Adrenal gland (tissue), 5 donors: Measurements from ENCODE around the gene STAT6.

Source experiments
- CTCF ChIP-seq, 6 experiments: fragments of 450-650 bp in 4 of 6; fragments of 200-600 bp in 2 of 6; sonication (generic) in 1 of 6; IDR thresholded peaks; 1 replicate in 5 of 6; 2 replicates in 1 of 6; pipeline versions ENCODE4 v1.5.1 to v1.8.0; 2016 to 2021; ENCODE audit warnings: antibody characterized with exemption in 6 of 6, mild to moderate bottlenecking in 2 of 6, moderate library complexity in 1 of 6
- POLR2A ChIP-seq, 2 donors: fragments of 450-650 bp; IDR thresholded peaks; one replicate each; pipeline ENCODE4 v1.6.1; 2017; ENCODE audit warnings: antibody characterized with exemption in 2 of 2, mild to moderate bottlenecking in 2 of 2, moderate library complexity in 1 of 2
- donor health status: DM: no; HTN: no; CAD: no.

- TF ChIP-seq CTCF (IDR thresholded peaks at IDR 0.05), result no peak
- TF ChIP-seq POLR2A (IDR thresholded peaks at IDR 0.05), result no peak
These were observed 22.8 kb upstream of the STAT6 start for GRCh38 chr12:57133916-57134315.
